Stimulated activated CD8-positive, alpha-beta memory T cell treated with anti-CD3 and anti-CD28 coated beads, Interleukin-12 subunit alpha, Interleukin-12 subunit beta, amount 100 ng/mL, for 1 hour (primary cell): ENCODE data around the gene MS4A4A.
"Not testable (repeated sequence)": the region's sequence is repeated elsewhere in the genome, so short reads cannot be mapped to it uniquely, and the experiment has no call there.

Experiments
- DNase-seq: peaks from one replicate; pipeline ENCODE4 v3.0.0-alpha.2; 2020; ENCODE audit warnings: low read depth

Gene MS4A4A

DNA sequence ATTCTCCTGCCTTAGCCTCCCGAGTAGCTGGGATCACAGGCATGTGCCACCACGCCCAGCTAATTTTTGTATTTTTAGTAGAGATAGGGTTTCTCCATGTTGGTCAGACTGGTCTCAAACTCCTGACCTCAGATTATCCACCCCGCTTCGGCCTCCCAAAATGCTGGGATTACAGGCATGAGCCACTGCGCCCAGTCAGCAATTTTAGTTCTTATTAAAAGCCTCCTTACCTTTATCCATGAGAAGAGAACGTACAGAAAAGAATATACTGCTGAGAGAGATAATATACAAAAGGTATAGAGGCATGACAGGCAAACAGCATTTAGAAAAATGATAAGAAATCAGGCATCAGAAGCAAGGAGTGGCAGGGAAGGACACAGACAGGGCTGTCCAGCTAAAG lies 21.4 kb downstream of the MS4A4A start:
- DNase-seq: not testable (repeated sequence)

- DNase-seq: no peak
These were observed 23.2 kb downstream of the MS4A4A start for GRCh38 chr11:60303661-60304060.

DNA sequence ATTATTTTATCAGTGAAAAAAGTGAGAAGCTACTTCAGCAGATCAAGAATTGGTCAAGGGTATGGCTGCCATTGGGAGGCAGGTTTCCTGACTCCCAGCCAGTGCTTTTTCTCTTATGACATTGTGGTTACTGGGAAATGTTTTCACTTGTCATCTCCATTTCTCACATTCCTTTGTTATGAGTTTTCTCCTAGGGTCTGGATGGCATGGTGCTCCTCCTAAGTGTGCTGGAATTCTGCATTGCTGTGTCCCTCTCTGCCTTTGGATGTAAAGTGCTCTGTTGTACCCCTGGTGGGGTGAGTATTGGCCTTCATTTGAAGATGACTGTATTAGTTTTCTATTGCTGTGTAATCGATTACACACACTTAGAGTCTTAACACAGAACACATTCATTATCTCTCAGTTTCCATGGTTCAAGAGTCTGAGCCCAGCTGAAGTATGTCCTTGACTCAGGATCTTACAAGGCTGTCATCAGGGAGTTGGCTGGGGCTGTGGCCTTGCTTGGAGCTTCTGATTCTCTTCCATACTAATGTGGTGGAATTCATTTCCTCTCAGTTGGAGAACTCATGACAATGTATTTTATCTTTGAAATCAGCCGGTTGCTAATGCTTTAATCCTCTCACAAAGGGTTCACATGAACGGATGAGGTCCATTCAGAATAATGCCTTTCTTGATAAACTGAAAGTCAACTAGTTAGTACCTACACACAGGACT lies 25.6 kb downstream of the MS4A4A start:
- no peak for DNase-seq

DNA sequence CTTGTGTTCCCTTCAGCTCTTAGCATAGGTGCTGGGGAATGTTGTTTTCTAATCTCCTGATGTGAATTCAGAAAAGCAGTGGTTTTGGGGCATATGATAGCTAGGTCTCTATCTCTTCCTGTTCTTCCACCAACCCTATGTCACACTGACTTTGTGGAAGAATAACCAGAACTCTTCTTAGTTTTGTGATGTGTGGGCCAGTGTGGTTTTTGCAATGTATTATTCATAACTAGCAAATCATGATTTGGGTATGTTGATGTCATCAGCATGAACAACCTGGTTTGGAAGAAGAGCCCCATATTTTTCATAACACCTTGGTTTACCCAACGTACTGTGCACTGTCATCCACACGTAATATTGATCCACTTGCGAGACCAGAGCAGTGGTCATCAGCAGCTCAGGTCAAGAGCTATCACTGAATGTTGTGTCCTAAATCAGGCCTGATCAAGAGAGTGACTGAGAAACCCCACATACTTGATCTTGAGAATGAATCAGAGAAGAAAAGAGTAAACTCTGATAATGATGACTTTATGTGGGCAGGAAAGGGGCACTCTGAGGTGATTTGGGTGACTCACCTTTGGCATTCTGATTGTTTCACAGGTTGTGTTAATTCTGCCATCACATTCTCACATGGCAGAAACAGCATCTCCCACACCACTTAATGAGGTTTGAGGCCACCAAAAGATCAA lies 27.2 kb downstream of the MS4A4A start:
- DNase-seq: no peak

GRCh38 chr11:60310407-60310998 lies 30.0 kb downstream of the MS4A4A start:
- DNase-seq: no peak

DNA sequence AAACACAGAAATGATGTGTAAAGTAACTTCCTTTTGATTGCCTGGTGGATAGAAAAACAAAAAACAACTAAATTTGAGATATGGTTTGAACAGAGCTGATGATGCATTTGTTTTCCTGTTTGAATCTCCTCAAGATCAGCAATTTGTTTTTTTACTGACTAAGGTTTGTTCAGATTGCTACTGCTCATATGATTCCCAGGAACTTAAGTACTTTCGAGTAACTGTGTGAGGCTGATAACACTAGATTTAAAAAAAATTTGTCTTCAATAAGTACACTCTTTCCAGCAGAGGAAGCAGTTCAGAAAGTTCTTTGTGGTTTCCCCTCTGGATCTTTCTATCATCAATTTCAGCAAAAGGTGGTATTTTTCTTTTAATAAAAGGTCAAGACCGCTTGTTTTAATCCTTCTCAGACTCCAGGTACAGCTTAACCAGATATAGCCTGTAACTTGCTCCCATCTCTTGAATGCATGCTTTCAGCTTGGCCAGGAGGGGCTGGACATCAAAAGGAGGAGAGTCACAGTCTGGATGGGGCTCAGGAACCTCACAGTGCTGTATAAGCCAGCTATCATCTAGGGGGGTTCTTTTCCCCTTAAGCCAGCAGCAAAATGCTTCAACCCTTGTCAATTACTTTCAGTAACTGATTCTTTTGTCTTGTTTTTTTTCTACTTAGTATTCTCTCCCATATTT lies 34.3 kb downstream of the MS4A4A start:
- no peak for DNase-seq

- DNase-seq: no peak
These were observed 35.4 kb downstream of the MS4A4A start for GRCh38 chr11:60315871-60316270.

- no peak for DNase-seq
These were observed 35.9 kb downstream of the MS4A4A start for GRCh38 chr11:60316317-60316716.

- DNase-seq: no peak
These were observed 38.3 kb downstream of the MS4A4A start for GRCh38 chr11:60318726-60319125.

DNA sequence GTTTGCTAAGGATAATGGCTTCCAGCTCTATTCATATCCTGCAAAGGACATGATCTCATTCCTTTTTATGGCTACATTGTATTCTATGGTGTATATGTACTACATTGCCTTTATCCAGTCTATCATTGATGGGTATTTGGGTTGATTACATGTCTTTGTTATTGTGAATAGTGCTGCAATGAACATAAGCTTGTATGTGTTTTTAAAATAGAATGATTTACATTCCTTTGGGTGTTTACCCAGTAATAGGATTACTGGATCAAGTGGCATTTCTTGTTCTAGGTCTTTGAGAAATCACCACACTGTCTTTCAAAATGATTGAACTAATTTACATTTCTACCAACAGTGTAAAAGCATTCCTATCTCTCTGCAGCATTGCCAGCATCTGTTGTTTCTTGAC lies 40.6 kb downstream of the MS4A4A start:
- DNase-seq: no peak

GRCh38 chr11:60326955-60327354 lies 46.5 kb downstream of the MS4A4A start, which contains the start of gene MS4A6E:
TSS of gene MS4A6E (plus strand) at chr11:60327255. CDS start at chr11:60334896, 7,641 bp downstream.
- no peak for DNase-seq

DNA sequence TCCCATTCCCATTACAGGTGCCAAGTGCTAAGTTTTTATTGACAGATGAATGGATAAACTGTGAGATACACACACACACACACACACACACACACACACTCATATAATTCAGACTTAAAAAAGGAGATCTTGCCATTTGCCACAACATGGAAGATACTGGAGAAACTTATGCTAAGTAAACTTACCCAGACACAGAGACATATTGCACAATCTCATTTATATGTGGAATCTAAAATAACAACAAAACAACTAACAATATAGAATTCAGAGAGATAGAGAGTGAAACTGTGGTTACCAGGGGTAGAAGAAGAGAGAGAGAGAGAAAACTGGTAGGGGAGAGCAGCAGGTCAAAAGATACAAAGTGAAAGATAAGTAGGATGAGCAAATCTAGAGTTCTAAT lies 48.0 kb downstream of the MS4A4A start:
- DNase-seq: no peak

- no peak for DNase-seq
These were observed 52.4 kb downstream of the MS4A4A start for GRCh38 chr11:60332846-60333245.

- DNase-seq: peak; percentile 38
These were observed 53.6 kb downstream of the MS4A4A start for GRCh38 chr11:60334005-60334620.

- no peak for DNase-seq
These were observed 56.4 kb downstream of the MS4A4A start for GRCh38 chr11:60336767-60337391.

DNA sequence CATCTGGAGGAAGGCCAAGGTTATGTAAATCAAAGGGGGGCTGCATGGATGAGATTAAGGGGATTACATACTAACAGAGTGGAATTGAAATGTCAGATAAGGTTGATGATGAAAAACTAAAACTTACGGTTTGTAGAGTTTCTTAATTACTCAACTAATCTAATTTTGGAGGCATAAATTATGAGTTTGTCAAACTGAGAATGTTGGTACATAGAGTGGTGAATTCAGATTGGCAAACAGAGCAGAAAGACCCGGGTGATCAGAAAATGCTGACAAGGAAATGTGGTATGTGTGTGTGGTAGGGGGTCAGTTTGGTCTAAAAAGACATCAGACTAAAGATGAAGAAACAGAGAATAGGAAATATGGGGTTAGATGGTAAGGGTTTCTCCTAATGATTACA lies 57.6 kb downstream of the MS4A4A start:
- DNase-seq: no peak

DNA sequence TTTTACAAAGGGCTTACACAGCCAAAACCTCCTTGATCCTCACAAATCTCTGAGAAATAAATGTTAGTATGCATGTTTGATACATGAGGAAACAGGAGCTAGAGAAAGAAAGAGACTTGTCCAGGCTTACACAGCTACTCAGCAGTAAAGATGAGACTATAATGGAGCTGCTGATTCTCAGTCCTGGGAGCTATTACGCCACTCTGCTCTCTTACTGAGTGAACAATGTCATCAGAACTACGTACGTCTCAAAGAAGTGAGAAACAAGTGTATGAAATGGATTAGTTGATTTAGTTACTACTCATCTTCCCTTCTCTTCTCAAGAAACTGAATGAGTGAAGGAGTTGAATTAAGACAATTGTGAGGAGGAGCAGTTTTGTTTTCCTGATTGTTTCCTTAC lies 58.9 kb downstream of the MS4A4A start:
- DNase-seq: no peak

DNA sequence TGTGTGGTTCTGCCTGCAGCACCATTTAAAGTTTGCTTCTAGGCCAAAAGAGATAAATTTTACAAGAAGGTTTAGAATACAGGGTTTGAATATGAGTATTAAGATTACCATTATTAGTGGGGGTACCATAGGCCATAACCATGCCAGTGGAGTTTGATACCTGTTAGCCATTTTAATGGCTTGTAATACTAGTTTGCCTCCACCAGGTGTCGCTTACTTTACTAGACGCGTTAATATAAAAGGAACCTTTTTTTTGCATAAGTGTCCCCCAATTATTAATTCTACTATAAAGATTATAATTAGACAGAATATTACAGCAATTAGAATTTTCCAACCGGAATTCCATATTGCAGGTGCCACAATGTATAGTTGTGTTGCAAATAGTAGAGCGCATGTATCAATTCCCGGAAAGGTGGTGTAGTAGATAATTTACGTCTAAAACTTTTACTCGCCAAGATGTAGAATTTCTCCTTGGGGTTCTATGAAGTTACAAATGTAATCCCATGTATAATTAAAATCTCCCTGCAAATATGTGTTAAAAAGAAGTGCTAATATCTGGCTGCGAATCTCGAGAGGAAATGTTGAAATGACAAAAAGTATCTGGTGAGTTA lies 62.7 kb downstream of the MS4A4A start:
- no peak for DNase-seq

DNA sequence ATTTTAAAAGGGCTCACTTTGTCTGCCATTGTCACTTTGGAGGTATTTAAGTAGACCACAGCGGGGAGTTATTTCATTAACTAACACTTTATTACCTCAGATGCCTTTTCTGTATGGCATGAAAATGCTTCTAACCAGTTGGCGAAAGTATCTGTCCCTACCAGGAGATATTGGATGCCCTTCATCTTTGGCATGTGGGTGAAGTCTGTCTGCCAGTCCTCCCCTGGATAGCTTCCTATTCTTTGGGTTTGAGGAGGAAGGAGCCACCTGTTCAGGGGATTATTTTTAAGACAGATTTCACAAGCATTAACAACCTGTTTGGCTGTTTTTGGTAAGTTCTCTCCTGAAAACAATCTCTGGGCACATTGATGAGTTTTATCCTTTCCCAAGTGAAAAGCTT lies 63.7 kb downstream of the MS4A4A start:
- no peak for DNase-seq

DNA sequence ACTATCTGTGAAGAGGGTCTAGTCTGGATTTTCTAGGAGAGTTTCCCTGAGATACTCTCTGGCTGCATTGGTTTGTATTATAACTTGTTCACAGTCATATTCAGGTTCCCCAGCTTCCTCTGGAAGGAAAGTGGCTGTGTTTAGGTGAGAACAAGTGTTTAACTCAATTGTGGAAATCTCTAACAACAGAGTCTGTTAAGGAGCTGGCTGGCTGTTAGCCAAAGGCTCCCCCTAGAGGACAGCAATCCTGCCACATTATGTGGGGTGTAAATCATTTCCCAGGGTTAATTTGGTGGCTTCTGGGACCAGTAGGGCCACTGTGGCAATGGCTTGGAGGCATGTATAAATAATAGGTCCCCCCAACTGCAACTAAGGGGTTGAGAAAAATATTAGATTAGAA lies 65.0 kb downstream of the MS4A4A start:
- DNase-seq: no peak

GRCh38 chr11:60347084-60347797 lies 66.8 kb downstream of the MS4A4A start:
- no peak for DNase-seq
